Ovary (tissue), 3 donors: ENCODE measurements around the gene SLC35F4.

Source experiments
- EP300 ChIP-seq: sonication (generic); formaldehyde crosslinking; IDR thresholded peaks from one replicate; pipeline ENCODE4 v1.6.1; 2017; ENCODE audit warnings: antibody characterized with exemption
- POLR2A ChIP-seq: fragments of 450-650 bp; IDR thresholded peaks from one replicate; pipeline ENCODE4 v1.6.1; 2017; ENCODE audit warnings: antibody characterized with exemption, mild to moderate bottlenecking, moderate library complexity
- TF ChIP-seq, protein P1 (sequence below), 3 donors: fragments of 450-650 bp in 2 of 3; fragments of 200-600 bp in 1 of 3; IDR thresholded peaks; one replicate each; pipeline versions ENCODE4 v1.5.1 to v1.8.0; 2016 to 2022; ENCODE audit warnings: antibody characterized with exemption in 3 of 3, mild to moderate bottlenecking in 1 of 3
- donor health status: DM: no; HTN: no; CAD: no.

DNA sequence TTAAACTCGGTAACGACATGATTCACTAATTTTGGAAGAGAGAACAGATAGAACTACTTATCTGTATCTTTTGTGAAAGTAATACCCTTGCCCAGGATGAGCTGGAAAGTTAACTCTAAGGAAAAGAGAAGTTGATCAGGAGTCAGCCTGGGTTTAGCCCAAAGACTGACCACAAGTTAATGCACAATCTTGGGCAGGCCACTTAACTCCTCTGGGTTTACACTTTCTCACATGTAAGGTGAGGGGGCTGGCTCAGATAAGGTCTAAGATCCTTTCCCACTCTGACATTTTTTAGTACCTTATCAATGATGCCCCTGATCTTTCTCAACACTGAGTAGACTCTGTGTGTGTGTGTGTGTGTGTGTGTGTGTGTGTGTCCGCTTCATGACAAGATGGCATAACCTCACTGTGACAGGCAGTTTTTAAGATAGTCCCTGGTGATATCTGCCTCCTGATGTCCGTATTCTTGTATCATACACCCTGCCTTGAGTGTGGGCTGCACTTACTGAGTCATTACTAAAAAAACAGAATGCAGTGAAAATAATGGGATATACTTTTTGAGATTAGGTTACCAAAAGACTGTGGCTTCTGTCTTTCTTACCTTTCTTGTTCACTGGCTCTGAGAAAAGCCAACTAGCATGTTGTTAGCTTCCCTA is 316.0 kb downstream of the SLC35F4 start:
- TF ChIP-seq, protein P1, sequence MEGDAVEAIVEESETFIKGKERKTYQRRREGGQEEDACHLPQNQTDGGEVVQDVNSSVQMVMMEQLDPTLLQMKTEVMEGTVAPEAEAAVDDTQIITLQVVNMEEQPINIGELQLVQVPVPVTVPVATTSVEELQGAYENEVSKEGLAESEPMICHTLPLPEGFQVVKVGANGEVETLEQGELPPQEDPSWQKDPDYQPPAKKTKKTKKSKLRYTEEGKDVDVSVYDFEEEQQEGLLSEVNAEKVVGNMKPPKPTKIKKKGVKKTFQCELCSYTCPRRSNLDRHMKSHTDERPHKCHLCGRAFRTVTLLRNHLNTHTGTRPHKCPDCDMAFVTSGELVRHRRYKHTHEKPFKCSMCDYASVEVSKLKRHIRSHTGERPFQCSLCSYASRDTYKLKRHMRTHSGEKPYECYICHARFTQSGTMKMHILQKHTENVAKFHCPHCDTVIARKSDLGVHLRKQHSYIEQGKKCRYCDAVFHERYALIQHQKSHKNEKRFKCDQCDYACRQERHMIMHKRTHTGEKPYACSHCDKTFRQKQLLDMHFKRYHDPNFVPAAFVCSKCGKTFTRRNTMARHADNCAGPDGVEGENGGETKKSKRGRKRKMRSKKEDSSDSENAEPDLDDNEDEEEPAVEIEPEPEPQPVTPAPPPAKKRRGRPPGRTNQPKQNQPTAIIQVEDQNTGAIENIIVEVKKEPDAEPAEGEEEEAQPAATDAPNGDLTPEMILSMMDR (IDR thresholded peaks at IDR 0.05) = no peak
- TF ChIP-seq POLR2A (no peak), EP300 (no peak)
